A549 (cell line): ENCODE data around the gene FSTL4. TPM values are rescaled to one million over a fixed set of nuclear protein-coding genes. Genes with fewer than 3 reads are reported as not detected.
A peak's percentile ranks its signal among the peaks of the same experiment; 100 is the strongest.

Source experiments
- ATAC-seq, 2 experiments: fragments of 200-7000 bp in 1 of 2; fragments of >200 bp in 1 of 2; cut with Nextera tagmentation in 1 of 2; cut with Tn5 transposase in 1 of 2; 3 replicates each; pipeline versions ENCODE4 v1.8.0 to v1.9.1; 2018 to 2020; ENCODE audit warnings: mild to moderate bottlenecking in 1 of 2, moderate library complexity in 1 of 2
- CTCF ChIA-PET: fragments of 300-600 bp; sonication (Branson Sonifier 250); formaldehyde crosslinking; extraction: SDS; loops from one replicate; lab custom pipeline; 2021; ENCODE audit warnings: antibody characterized with exemption, inconsistent platforms; lab: Yijun Ruan, JAX
- POLR2A ChIA-PET: fragments of 350-600 bp; formaldehyde crosslinking; extraction: SDS; loops from one replicate; lab custom pipeline; 2021; ENCODE audit warnings: antibody characterized with exemption, inconsistent platforms; lab: Yijun Ruan, JAX
- DNase-seq, 2 experiments: peaks; one replicate each; pipeline versions ENCODE4 v3.0.0 to v3.0.0-alpha.2; 2011 to 2016; ENCODE audit warnings: low read depth in 1 of 2, low spot score in 1 of 2
- FAIRE-seq: peaks from 2 replicates; lab custom pipeline; 2011; peaks lifted over from hg19 to GRCh38; lab: Jason Lieb, UNC
- H3K27ac ChIP-seq, 2 experiments: fragments of >200 bp; sonication (Bioruptor Twin); formaldehyde crosslinking; 3 replicates each; pipeline ENCODE4 v1.5.1; 2016 to 2017
- H3K4me1 ChIP-seq: fragments of >200 bp; sonication (Bioruptor Twin); formaldehyde crosslinking; 3 replicates; pipeline ENCODE4 v1.6.1; 2016
- H3K4me2 ChIP-seq: fragments of >200 bp; sonication (Bioruptor Twin); formaldehyde crosslinking; 3 replicates; pipeline ENCODE4 v1.6.1; 2016
- H3K4me3 ChIP-seq: fragments of >200 bp; sonication (Bioruptor Twin); formaldehyde crosslinking; 3 replicates; pipeline ENCODE4 v1.5.1; 2016
- H3K9me3 ChIP-seq: fragments of >200 bp; sonication (Bioruptor Twin); formaldehyde crosslinking; 3 replicates; pipeline ENCODE4 v1.6.1; 2016
- ATOH8 ChIP-seq: fragments of 250-450 bp; sonication (Bioruptor Pico); IDR thresholded peaks from 2 replicates; pipeline ENCODE4 v1.5.0; 2020; ENCODE audit warnings: low read depth, mild to moderate bottlenecking, moderate library complexity
- BCL3 ChIP-seq: fragments of >200 bp; sonication (Bioruptor Twin); formaldehyde crosslinking; IDR thresholded peaks from 3 replicates; pipeline ENCODE4 v1.6.1; 2016
- CEBPB ChIP-seq, 2 experiments: fragments of >200 bp in 1 of 2; sonication (Bioruptor Twin) in 1 of 2; formaldehyde crosslinking in 1 of 2; IDR thresholded peaks; 2 replicates each; pipeline ENCODE4 v1.6.1; 2012 to 2016
- CTCF ChIP-seq: fragments of >200 bp; sonication (Bioruptor Twin); formaldehyde crosslinking; IDR thresholded peaks from 3 replicates; pipeline ENCODE4 v1.5.1; 2016
- E2F6 ChIP-seq: IDR thresholded peaks from 2 replicates; pipeline ENCODE4 v1.6.1; 2012; ENCODE audit warnings: low read depth, borderline replicate concordance
- FOXS1 ChIP-seq: fragments of 250-450 bp; sonication (Bioruptor Pico); IDR thresholded peaks from 2 replicates; pipeline ENCODE4 v1.5.0; 2020; ENCODE audit warnings: mild to moderate bottlenecking, moderate library complexity
- HMGXB4 ChIP-seq: fragments of 250-450 bp; sonication (Bioruptor Pico); IDR thresholded peaks from 2 replicates; pipeline ENCODE4 v1.5.0; 2021; ENCODE audit warnings: mild to moderate bottlenecking, moderate library complexity, borderline replicate concordance
- HOXB13 ChIP-seq: fragments of 250-450 bp; sonication (Bioruptor Pico); IDR thresholded peaks from 2 replicates; pipeline ENCODE4 v1.5.0; 2020; ENCODE audit warnings: low read depth, mild to moderate bottlenecking, moderate library complexity
- HOXB5 ChIP-seq: fragments of 250-450 bp; sonication (Bioruptor Pico); IDR thresholded peaks from 2 replicates; pipeline ENCODE4 v1.5.0; 2020; ENCODE audit warnings: mild to moderate bottlenecking, moderate library complexity
- JUN ChIP-seq, 2 experiments: fragments of >200 bp; sonication (Bioruptor Twin); formaldehyde crosslinking; IDR thresholded peaks; 2 replicates in 1 of 2; 3 replicates in 1 of 2; pipeline ENCODE4 v1.6.1; 2016 to 2017
- JUNB ChIP-seq: fragments of >200 bp; sonication (Bioruptor Twin); formaldehyde crosslinking; IDR thresholded peaks from 2 replicates; pipeline ENCODE4 v1.6.1; 2016
- KDM1A ChIP-seq: fragments of 200-600 bp; sonication (generic); IDR thresholded peaks from 2 replicates; pipeline ENCODE4 v1.6.1; 2016; ENCODE audit warnings: low read depth, mild to moderate bottlenecking
- MYC ChIP-seq: IDR thresholded peaks from 2 replicates; pipeline ENCODE4 v1.6.1; 2012; ENCODE audit warnings: mild to moderate bottlenecking, inconsistent platforms, low read length, improper control_type of control experiment, borderline replicate concordance
- RAD21 ChIP-seq, 2 experiments: fragments of >200 bp in 1 of 2; sonication (Bioruptor Twin) in 1 of 2; formaldehyde crosslinking in 1 of 2; IDR thresholded peaks in 1 of 2; conservative IDR thresholded peaks in 1 of 2; 2 replicates in 1 of 2; 3 replicates in 1 of 2; pipeline ENCODE4 v1.6.1; 2012 to 2018; ENCODE audit warnings: inconsistent platforms in 1 of 2
- RCOR1 ChIP-seq: fragments of 150-350 bp; IDR thresholded peaks from 2 replicates; pipeline ENCODE4 v1.6.1; 2014; ENCODE audit warnings: antibody characterized with exemption, low read length, low read depth
- SMC3 ChIP-seq: fragments of >200 bp; sonication (Bioruptor Twin); formaldehyde crosslinking; IDR thresholded peaks from 3 replicates; pipeline ENCODE4 v1.6.1; 2018; ENCODE audit warnings: inconsistent platforms
- SREBF2 ChIP-seq: fragments of 450-650 bp; IDR thresholded peaks from 2 replicates; pipeline ENCODE4 v1.6.1; 2014; ENCODE audit warnings: mild to moderate bottlenecking, moderate library complexity
- ZC3H11A ChIP-seq: fragments of 450-650 bp; IDR thresholded peaks from 2 replicates; pipeline ENCODE4 v1.6.1; 2014; ENCODE audit warnings: antibody characterized with exemption, mild to moderate bottlenecking
- ZNF302 ChIP-seq: fragments of 250-450 bp; sonication (Bioruptor Pico); IDR thresholded peaks from 2 replicates; pipeline ENCODE4 v1.9.0; 2021; ENCODE audit warnings: inconsistent platforms, mild to moderate bottlenecking, moderate library complexity
- ZSCAN20 ChIP-seq: fragments of 250-450 bp; sonication (Bioruptor Pico); IDR thresholded peaks from 2 replicates; pipeline ENCODE4 v1.8.0; 2022; ENCODE audit warnings: mild to moderate bottlenecking, moderate library complexity
- WGBS: methylation state at CpG from one replicate; pipeline ENCODE4 v1.1.6; 2017; ENCODE audit errors: missing lambda C conversion rate; 5-methylcytosine and 5-hydroxymethylcytosine counted together
- polyA plus RNA-seq, 4 experiments: library from polyadenylated mRNA; depleted of rRNA in 3 of 4; stranded (reverse); fragments of >200 nt; fragmentation: RNase III in 1 of 4; extraction: RNeasy Plus Mini Kit Qiagen cat#74134 plus additional on column Dnase treatment in 1 of 4; gene quantifications; 2 replicates in 3 of 4; 3 replicates in 1 of 4; pipeline ENCODE4 v1.2.3, GENCODE V29; 2011 to 2017

The FSTL4 gene
- polyA plus RNA-seq, 2 of the 4 experiments (the other 2 are of a cell fraction): 1.6 to 1.8 TPM

GRCh38 chr5:133317558-133317957 lies 294.8 kb downstream of the FSTL4 start:
- ChIA-PET POLR2A (no interaction called here), CTCF (interaction anchor here (0.8 to 5.3 kb wide), 4 partner anchors 15 to 551 kb away, joined by 3 to 23 read pairs (median 4); no protein-coding TSS in a partner anchor)
- WGBS: 75% methylated on average over 1 of the region's 1 CpG
- TF ChIP-seq HOXB5 (no peak), E2F6 (no peak), MYC (no peak), HOXB13 (CRISPR knock-in tag) (no peak)
- no peaks in the 10 kb centered on the region for H3K4me1 ChIP-seq
- FAIRE-seq: no peak
- H3K4me2 ChIP-seq: no peak overlapping the region
- H3K4me3 ChIP-seq: no peak overlapping the region
- DNase-seq: no peak
- ATAC-seq: peak in 1 of 2 experiments; percentile 47; a peak in 3 of 6 replicates
- H3K27ac ChIP-seq: no peak overlapping the region
- no peaks in the 10 kb centered on the region for H3K9me3 ChIP-seq

- peak in 1 of 2 experiments; percentile 87; a peak in 3 of 6 replicates for ATAC-seq
- TF ChIP-seq CEBPB (IDR thresholded peaks at IDR 0.05) (no peak), BCL3 (no peak), ZSCAN20 (CRISPR knock-in tag) (no peak), FOXS1 (CRISPR knock-in tag) (no peak), ZNF302 (CRISPR knock-in tag) (no peak), JUN (IDR thresholded peaks at IDR 0.05) (no peak), SREBF2 (no peak), ZC3H11A (no peak), KDM1A (no peak), CTCF (peak; percentile 34), SMC3 (peak; percentile 34; the same call in 1 of the 3 replicates), RAD21 (conservative IDR thresholded peaks at IDR 0.05 in 1 of 2, IDR thresholded peaks at IDR 0.05 in 1 of 2) (peak; percentile 21 to 37; a peak in 2 of 5 replicates), ATOH8 (CRISPR knock-in tag) (no peak), RCOR1 (no peak), JUNB (no peak), HMGXB4 (no peak)
- no peak overlapping the region for H3K4me3 ChIP-seq
- no peak for FAIRE-seq
- no peak overlapping the region for H3K27ac ChIP-seq
- ChIA-PET POLR2A (no interaction called here), CTCF (interaction anchor here (0.7 to 5.3 kb wide), 5 partner anchors 16 to 206 kb away, joined by 3 to 23 read pairs (median 4); no protein-coding TSS in a partner anchor)
- DNase-seq: peak; percentile 27 to 58
- H3K9me3 ChIP-seq: no peaks in the 10 kb centered on the region
- H3K4me2 ChIP-seq: no peak overlapping the region
- H3K4me1 ChIP-seq: no peaks in the 10 kb centered on the region
- 51% methylated on average over 22 of the region's 22 CpGs for WGBS
These were observed 295.7 kb downstream of the FSTL4 start for GRCh38 chr5:133316346-133317343.
